Memory B cell (primary cell): ENCODE data around the gene ADCY9.

Experiments used
- ATAC-seq: fragments of 150-1000 bp; cut with Tn5 transposase; 2 replicates; pipeline ENCODE4 v1.10.0; 2021; ENCODE audit warnings: low read depth, mild to moderate bottlenecking, moderate library complexity
- DNase-seq, 2 donors: peaks; one replicate each; pipeline ENCODE4 v3.0.0; 2022; ENCODE audit warnings: low spot score in 2 of 2
- H3K27ac Mint-ChIP-seq: one replicate; pipeline ENCODE4 v1.8.0; 2022; ENCODE audit warnings: mild to moderate bottlenecking, moderate library complexity, mixed read lengths
- H3K27me3 Mint-ChIP-seq: one replicate; pipeline ENCODE4 v1.8.0; 2022; ENCODE audit warnings: mixed read lengths
- H3K36me3 Mint-ChIP-seq: one replicate; pipeline ENCODE4 v1.8.0; 2022; ENCODE audit warnings: mild to moderate bottlenecking, mixed read lengths
- H3K4me1 Mint-ChIP-seq: one replicate; pipeline ENCODE4 v1.8.0; 2022; ENCODE audit warnings: mixed read lengths
- H3K4me3 Mint-ChIP-seq: one replicate; pipeline ENCODE4 v1.8.0; 2022; ENCODE audit warnings: mild to moderate bottlenecking, moderate library complexity, mixed read lengths
- H3K9me3 Mint-ChIP-seq: one replicate; pipeline ENCODE4 v1.8.0; 2022; ENCODE audit warnings: mixed read lengths

The ADCY9 gene

GRCh38 chr16:4011225-4011939, 104.9 kb downstream of the ADCY9 start:
- H3K9me3 Mint-ChIP-seq, result no peaks in the 10 kb centered on the region
- no peak overlapping the region for H3K27ac Mint-ChIP-seq
- H3K4me3 Mint-ChIP-seq, result no peak overlapping the region
- no peak for ATAC-seq
- no peak for DNase-seq
- H3K36me3 Mint-ChIP-seq, result no peaks in the 10 kb centered on the region
- no peaks in the 10 kb centered on the region for H3K4me1 Mint-ChIP-seq
- peaks cover 7% of the 10 kb centered on the region for H3K27me3 Mint-ChIP-seq

DNA sequence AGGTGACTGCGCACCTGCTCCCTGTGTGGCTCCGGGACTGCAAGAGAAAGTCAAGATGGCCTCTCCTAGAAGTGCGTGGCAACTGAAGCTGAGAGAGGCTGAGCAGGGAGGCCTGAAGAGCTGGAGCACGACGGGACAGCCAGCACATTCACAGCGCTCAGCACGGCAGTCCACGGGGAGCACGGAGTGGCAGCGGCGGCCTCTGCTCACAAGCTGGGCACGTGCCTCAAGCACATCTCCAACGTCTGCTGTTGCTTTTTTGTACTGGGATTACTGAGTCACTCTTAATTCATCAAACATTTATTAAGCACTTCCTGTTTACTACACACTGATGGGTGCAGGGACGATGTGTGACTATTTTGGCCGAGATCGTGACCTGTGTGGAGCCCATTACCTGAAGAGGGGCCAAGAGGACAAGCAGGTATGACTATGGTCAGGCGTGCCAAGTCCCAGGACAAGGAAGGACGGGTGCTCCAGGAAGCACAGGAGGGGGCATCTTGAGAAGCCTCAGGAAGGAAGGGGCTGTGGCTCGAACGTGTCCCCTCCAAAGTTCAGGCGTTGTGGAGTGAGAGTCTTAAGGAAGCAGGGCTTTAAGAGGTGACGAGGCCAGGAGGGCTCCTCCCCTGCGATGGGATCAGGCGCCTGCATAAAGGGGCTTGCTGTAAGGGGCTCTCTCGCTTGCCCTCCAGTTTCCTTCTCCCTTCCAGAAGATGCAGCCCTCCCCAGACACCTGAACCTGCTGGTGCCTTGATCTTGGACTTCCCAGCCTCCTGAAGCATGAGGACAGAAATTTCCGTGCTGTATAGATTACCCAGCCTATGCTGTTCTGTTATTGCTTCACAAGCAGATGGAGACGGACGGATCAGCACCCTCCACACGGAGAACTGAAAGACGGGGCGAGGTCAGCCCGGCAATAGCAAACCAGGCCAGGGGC, 105.8 kb downstream of the ADCY9 start:
- Mint-ChIP-seq H3K36me3 (peaks cover under 1% of the 10 kb centered on the region), H3K9me3 (no peaks in the 10 kb centered on the region), H3K4me3 (no peak overlapping the region), H3K27me3 (peaks cover 5% of the 10 kb centered on the region), H3K4me1 (no peaks in the 10 kb centered on the region), H3K27ac (no peak overlapping the region)
- no peak for ATAC-seq
- DNase-seq, result no peak

GRCh38 chr16:4009177-4009576, 107.1 kb downstream of the ADCY9 start:
- H3K4me1 Mint-ChIP-seq, result no peaks in the 10 kb centered on the region
- peaks cover 2% of the 10 kb centered on the region for H3K36me3 Mint-ChIP-seq
- H3K9me3 Mint-ChIP-seq, result no peaks in the 10 kb centered on the region
- DNase-seq, result no peak
- no peak overlapping the region for H3K4me3 Mint-ChIP-seq
- H3K27me3 Mint-ChIP-seq, result peaks cover 5% of the 10 kb centered on the region
- no peak overlapping the region for H3K27ac Mint-ChIP-seq
- ATAC-seq, result no peak

DNA sequence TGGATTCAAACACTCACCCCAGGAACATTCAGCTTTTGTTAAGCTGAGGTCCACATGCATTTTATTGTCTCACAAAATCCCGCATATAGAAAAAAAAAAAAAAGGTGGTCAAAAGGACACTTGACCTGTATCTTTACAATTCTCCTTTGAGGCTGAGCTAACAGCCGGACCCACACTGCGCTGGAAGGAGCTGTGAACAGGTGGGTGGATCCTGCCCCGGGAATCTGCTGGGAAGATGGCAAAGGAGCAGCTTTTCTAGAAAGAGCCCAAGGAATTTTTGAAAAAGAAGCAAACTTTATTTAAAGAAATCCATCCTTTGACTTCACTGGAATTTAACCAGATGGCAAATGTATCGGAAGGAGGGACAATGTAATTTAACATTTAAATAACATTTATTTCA, 108.1 kb downstream of the ADCY9 start:
- Mint-ChIP-seq H3K9me3 (no peaks in the 10 kb centered on the region), H3K4me1 (no peaks in the 10 kb centered on the region), H3K4me3 (no peak overlapping the region), H3K27ac (no peak overlapping the region), H3K27me3 (peaks cover 5% of the 10 kb centered on the region), H3K36me3 (peaks cover 2% of the 10 kb centered on the region)
- DNase-seq (no peak), ATAC-seq (no peak)

- H3K36me3 Mint-ChIP-seq, result peaks cover 2% of the 10 kb centered on the region
- H3K27me3 Mint-ChIP-seq, result peaks cover 5% of the 10 kb centered on the region
- ATAC-seq (no peak), DNase-seq (no peak)
- no peaks in the 10 kb centered on the region for H3K4me1 Mint-ChIP-seq
- H3K9me3 Mint-ChIP-seq, result no peaks in the 10 kb centered on the region
- H3K27ac Mint-ChIP-seq, result no peak overlapping the region
- H3K4me3 Mint-ChIP-seq, result no peak overlapping the region
Measured at GRCh38 chr16:4006397-4006999, 109.7 kb downstream of the ADCY9 start.

- Mint-ChIP-seq H3K27ac (no peak overlapping the region), H3K4me1 (no peaks in the 10 kb centered on the region), H3K36me3 (peaks cover 2% of the 10 kb centered on the region), H3K4me3 (no peak overlapping the region), H3K27me3 (peaks cover 5% of the 10 kb centered on the region), H3K9me3 (no peaks in the 10 kb centered on the region)
- ATAC-seq, result no peak
- DNase-seq, result no peak
Measured at GRCh38 chr16:4005731-4006130, 110.5 kb downstream of the ADCY9 start.

DNA sequence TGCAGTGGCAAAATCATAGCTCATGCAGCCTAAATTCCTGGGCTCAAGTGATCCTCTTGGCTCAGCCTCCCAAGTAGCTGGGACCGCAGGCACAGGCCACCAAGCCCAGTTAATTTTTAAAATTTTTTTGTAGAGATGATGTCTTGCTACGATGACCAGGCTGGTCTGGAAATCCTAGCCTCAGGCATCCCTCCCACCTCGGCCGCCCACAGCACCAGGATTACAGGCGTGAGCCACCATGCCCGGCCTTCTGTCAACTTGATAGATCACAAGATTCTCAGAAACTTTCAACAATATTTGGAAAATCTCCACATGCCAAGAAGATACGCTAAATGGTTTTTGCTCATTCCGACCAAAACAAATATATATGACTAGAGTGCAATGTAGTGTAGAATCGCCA, 111.0 kb downstream of the ADCY9 start:
- Mint-ChIP-seq H3K27ac (no peak overlapping the region), H3K27me3 (peaks cover 3% of the 10 kb centered on the region), H3K4me3 (no peak overlapping the region), H3K4me1 (no peaks in the 10 kb centered on the region), H3K36me3 (peaks cover 2% of the 10 kb centered on the region), H3K9me3 (no peaks in the 10 kb centered on the region)
- DNase-seq, result no peak
- no peak for ATAC-seq

- Mint-ChIP-seq H3K4me1 (no peaks in the 10 kb centered on the region), H3K9me3 (no peaks in the 10 kb centered on the region)
Measured at GRCh38 chr16:4004206-4004605, 112.0 kb downstream of the ADCY9 start.

DNA sequence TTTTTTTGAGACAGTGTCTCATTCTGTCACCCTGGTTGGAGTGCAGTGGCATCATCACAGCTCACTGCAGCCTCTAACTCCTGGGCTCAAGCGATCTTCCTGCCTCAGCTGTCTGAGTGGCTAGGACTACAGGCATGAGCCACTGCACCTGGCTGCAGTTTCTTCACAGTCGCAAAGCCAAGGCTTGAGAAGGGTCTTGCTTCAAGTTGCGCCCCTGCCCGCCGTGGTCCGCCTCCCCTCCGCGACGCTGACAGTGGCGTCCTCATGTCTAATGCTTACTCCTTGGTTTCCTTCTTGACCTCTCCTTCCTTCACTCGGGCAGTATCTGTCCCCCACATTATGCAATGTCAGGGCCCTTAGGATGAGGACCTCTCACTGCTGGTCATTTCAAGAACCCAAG, 112.7 kb downstream of the ADCY9 start:
- no peaks in the 10 kb centered on the region for H3K4me1 Mint-ChIP-seq

More at GRCh38 chr16:4004206-4004605, 112.0 kb downstream of the ADCY9 start:
- Mint-ChIP-seq H3K27me3 (peaks cover 3% of the 10 kb centered on the region), H3K27ac (no peak overlapping the region), H3K4me3 (no peak overlapping the region), H3K36me3 (peaks cover 2% of the 10 kb centered on the region)
- no peak for DNase-seq
- no peak for ATAC-seq

DNA sequence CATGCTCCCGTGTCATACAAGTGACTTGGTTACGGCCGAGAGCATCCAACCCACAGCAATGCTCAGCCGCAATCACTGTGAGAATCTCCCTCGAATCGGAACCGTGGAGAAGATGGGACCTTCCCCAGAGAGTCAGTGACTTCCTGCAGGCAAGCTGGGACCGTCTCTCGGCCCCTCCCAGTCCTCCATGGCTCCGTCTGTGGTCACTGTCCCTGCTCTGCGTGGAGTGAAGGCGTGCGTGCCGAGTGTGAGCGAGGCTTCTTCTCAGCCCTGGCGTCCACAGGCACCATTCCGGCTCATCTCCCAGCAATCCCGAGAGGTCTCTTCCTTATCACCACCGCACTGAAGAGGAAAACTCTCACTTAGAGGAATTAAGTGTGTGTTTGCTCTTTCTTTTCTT, 113.1 kb downstream of the ADCY9 start:
- DNase-seq, result no peak
- Mint-ChIP-seq H3K27me3 (peaks cover 3% of the 10 kb centered on the region), H3K4me1 (no peaks in the 10 kb centered on the region), H3K9me3 (no peaks in the 10 kb centered on the region), H3K27ac (no peak overlapping the region), H3K36me3 (peaks cover 2% of the 10 kb centered on the region), H3K4me3 (no peak overlapping the region)
- no peak for ATAC-seq

More for the DNA sequence above, 112.7 kb downstream of the ADCY9 start:
- Mint-ChIP-seq H3K9me3 (no peaks in the 10 kb centered on the region), H3K27me3 (peaks cover 3% of the 10 kb centered on the region), H3K36me3 (peaks cover 2% of the 10 kb centered on the region), H3K4me3 (no peak overlapping the region), H3K27ac (no peak overlapping the region)
- DNase-seq, result no peak
- no peak for ATAC-seq

- Mint-ChIP-seq H3K27me3 (peaks cover 3% of the 10 kb centered on the region), H3K9me3 (no peaks in the 10 kb centered on the region)
Measured at GRCh38 chr16:4002121-4002520, 114.1 kb downstream of the ADCY9 start.

GRCh38 chr16:3999479-4000325, 116.5 kb downstream of the ADCY9 start:
- Mint-ChIP-seq H3K9me3 (no peaks in the 10 kb centered on the region), H3K4me3 (no peak overlapping the region), H3K36me3 (no peaks in the 10 kb centered on the region), H3K4me1 (no peaks in the 10 kb centered on the region), H3K27me3 (no peaks in the 10 kb centered on the region), H3K27ac (no peak overlapping the region)
- ATAC-seq (no peak), DNase-seq (no peak)

More at GRCh38 chr16:4002121-4002520, 114.1 kb downstream of the ADCY9 start:
- H3K36me3 Mint-ChIP-seq, result peaks cover 2% of the 10 kb centered on the region
- no peaks in the 10 kb centered on the region for H3K4me1 Mint-ChIP-seq
- DNase-seq (no peak), ATAC-seq (no peak)
- no peak overlapping the region for H3K4me3 Mint-ChIP-seq
- no peak overlapping the region for H3K27ac Mint-ChIP-seq

- H3K9me3 Mint-ChIP-seq, result no peaks in the 10 kb centered on the region
- no peak overlapping the region for H3K27ac Mint-ChIP-seq
- H3K27me3 Mint-ChIP-seq, result no peaks in the 10 kb centered on the region
- no peak for ATAC-seq
- H3K4me1 Mint-ChIP-seq, result no peaks in the 10 kb centered on the region
- DNase-seq, result no peak
- no peak overlapping the region for H3K4me3 Mint-ChIP-seq
- no peaks in the 10 kb centered on the region for H3K36me3 Mint-ChIP-seq
Measured at GRCh38 chr16:3998793-3999478, 117.3 kb downstream of the ADCY9 start.
